Bone marrow (tissue), 2 donors: ENCODE measurements around the gene FHL2.
"Not testable (repeated sequence)": the region's sequence is repeated elsewhere in the genome, so short reads cannot be mapped to it uniquely, and the experiment has no call there.

ENCODE experiments used
- DNase-seq, 2 donors: peaks; one replicate each; lab custom pipeline; 2025; lab: John Stamatoyannopoulos, UW

Gene FHL2

GRCh38 chr2:105338020-105338385 lies 60.8 kb downstream of the FHL2 start:
- DNase-seq = no peak

GRCh38 chr2:105337122-105338019 lies 61.5 kb downstream of the FHL2 start, which contains the start of gene C2orf49:
Gene C2orf49, plus strand, starts transcription at chr2:105337540. Its CDS starts 48 bp downstream, at chr2:105337588.
- peak; percentile 89 to 92 for DNase-seq

- no peak for DNase-seq
Observed at GRCh38 chr2:105336786-105337121, 62.1 kb downstream of the FHL2 start.

GRCh38 chr2:105335469-105335868 lies 63.4 kb downstream of the FHL2 start:
- no peak for DNase-seq

- no peak for DNase-seq
Observed at GRCh38 chr2:105334211-105334610, 64.6 kb downstream of the FHL2 start.

GRCh38 chr2:105330681-105331375 lies 68.0 kb downstream of the FHL2 start:
- DNase-seq = peak in 1 of 2 donors; percentile 22

- peak in 1 of 2 donors; percentile 29 for DNase-seq
Observed at GRCh38 chr2:105329561-105330495, 69.0 kb downstream of the FHL2 start, which contains the start of gene TGFBRAP1. Gene TGFBRAP1, minus strand, starts transcription at chr2:105329735. Its CDS starts 21,434 bp downstream, at chr2:105308301.

- no peak for DNase-seq
Observed at GRCh38 chr2:105329197-105329554, 69.7 kb downstream of the FHL2 start.

GRCh38 chr2:105328281-105329196 lies 70.3 kb downstream of the FHL2 start:
- DNase-seq = no peak

GRCh38 chr2:105327690-105328089 lies 71.2 kb downstream of the FHL2 start:
- no peak for DNase-seq

- DNase-seq = not testable (repeated sequence)
Observed at GRCh38 chr2:105327271-105327670, 71.6 kb downstream of the FHL2 start.

- DNase-seq = peak in 1 of 2 donors; percentile 97
Observed at GRCh38 chr2:105325389-105325963, 73.4 kb downstream of the FHL2 start.

GRCh38 chr2:105324732-105325131 lies 74.1 kb downstream of the FHL2 start:
- no peak for DNase-seq

GRCh38 chr2:105324101-105324500 lies 74.8 kb downstream of the FHL2 start:
- peak in 1 of 2 donors; percentile 25 for DNase-seq

- no peak for DNase-seq
Observed at GRCh38 chr2:105323111-105323510, 75.7 kb downstream of the FHL2 start.

- peak in 1 of 2 donors; percentile 24 for DNase-seq
Observed at GRCh38 chr2:105321875-105322646, 76.8 kb downstream of the FHL2 start.

- no peak for DNase-seq
Observed at GRCh38 chr2:105320651-105321215, 78.1 kb downstream of the FHL2 start.

- DNase-seq = no peak
Observed at GRCh38 chr2:105317937-105318336, 80.9 kb downstream of the FHL2 start.

GRCh38 chr2:105315314-105315713 lies 83.5 kb downstream of the FHL2 start:
- no peak for DNase-seq
